ENCODE measurements around the gene ALB.

DNA sequence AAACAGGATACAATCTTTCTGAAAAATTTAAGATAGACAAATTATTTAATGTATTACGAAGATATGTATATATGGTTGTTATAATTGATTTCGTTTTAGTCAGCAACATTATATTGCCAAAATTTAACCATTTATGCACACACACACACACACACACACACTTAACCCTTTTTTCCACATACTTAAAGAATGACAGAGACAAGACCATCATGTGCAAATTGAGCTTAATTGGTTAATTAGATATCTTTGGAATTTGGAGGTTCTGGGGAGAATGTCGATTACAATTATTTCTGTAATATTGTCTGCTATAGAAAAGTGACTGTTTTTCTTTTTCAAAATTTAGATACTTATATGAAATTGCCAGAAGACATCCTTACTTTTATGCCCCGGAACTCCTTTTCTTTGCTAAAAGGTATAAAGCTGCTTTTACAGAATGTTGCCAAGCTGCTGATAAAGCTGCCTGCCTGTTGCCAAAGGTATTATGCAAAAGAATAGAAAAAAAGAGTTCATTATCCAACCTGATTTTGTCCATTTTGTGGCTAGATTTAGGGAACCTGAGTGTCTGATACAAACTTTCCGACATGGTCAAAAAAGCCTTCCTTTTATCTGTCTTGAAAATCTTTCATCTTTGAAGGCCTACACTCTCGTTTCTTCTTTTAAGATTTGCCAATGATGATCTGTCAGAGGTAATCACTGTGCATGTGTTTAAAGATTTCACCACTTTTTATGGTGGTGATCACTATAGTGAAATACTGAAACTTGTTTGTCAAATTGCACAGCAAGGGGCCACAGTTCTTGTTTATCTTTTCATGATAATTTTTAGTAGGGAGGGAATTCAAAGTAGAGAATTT, 5.2 kb downstream of the ALB start:
- TF ChIP-seq, protein P1, sequence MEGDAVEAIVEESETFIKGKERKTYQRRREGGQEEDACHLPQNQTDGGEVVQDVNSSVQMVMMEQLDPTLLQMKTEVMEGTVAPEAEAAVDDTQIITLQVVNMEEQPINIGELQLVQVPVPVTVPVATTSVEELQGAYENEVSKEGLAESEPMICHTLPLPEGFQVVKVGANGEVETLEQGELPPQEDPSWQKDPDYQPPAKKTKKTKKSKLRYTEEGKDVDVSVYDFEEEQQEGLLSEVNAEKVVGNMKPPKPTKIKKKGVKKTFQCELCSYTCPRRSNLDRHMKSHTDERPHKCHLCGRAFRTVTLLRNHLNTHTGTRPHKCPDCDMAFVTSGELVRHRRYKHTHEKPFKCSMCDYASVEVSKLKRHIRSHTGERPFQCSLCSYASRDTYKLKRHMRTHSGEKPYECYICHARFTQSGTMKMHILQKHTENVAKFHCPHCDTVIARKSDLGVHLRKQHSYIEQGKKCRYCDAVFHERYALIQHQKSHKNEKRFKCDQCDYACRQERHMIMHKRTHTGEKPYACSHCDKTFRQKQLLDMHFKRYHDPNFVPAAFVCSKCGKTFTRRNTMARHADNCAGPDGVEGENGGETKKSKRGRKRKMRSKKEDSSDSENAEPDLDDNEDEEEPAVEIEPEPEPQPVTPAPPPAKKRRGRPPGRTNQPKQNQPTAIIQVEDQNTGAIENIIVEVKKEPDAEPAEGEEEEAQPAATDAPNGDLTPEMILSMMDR (IDR thresholded peaks at IDR 0.05): no peak
- no peak for TF ChIP-seq POLR2A (IDR thresholded peaks at IDR 0.05)

Data from body of pancreas (tissue), 4 donors.